SW480 (cell line): Measurements from ENCODE around the gene VASH2.

Source experiments
- DNase-seq: peaks from one replicate; pipeline ENCODE4 v3.0.0-alpha.2; 2016; ENCODE audit warnings: low spot score

VASH2 gene

GRCh38 chr1:212930986-212931678 lies 19.2 kb upstream of the VASH2 start:
- DNase-seq, result no peak

GRCh38 chr1:212933815-212934471 lies 16.4 kb upstream of the VASH2 start:
- DNase-seq, result no peak

GRCh38 chr1:212935387-212935981 lies 14.9 kb upstream of the VASH2 start:
- no peak for DNase-seq

GRCh38 chr1:212937034-212937433 lies 13.3 kb upstream of the VASH2 start:
- no peak for DNase-seq

GRCh38 chr1:212938846-212939245 lies 11.5 kb upstream of the VASH2 start:
- no peak for DNase-seq

GRCh38 chr1:212941452-212941851 lies 8.9 kb upstream of the VASH2 start:
- no peak for DNase-seq

- DNase-seq, result no peak
These were observed 7.5 kb upstream of the VASH2 start for GRCh38 chr1:212942679-212943392.

- no peak for DNase-seq
These were observed 7.0 kb upstream of the VASH2 start for GRCh38 chr1:212943393-212943710.

GRCh38 chr1:212944229-212944901 lies 6.0 kb upstream of the VASH2 start:
- DNase-seq, result no peak

GRCh38 chr1:212945056-212945455 lies 5.3 kb upstream of the VASH2 start:
- DNase-seq, result no peak

- DNase-seq, result no peak
These were observed 4.7 kb upstream of the VASH2 start for GRCh38 chr1:212945463-212946160.

GRCh38 chr1:212946872-212947271 lies 3.5 kb upstream of the VASH2 start:
- no peak for DNase-seq

GRCh38 chr1:212949771-212950170 lies 570 bp upstream of the VASH2 start:
- no peak for DNase-seq

GRCh38 chr1:212951126-212951946 lies 995 bp downstream of the VASH2 start:
- no peak for DNase-seq

- no peak for DNase-seq
These were observed 1.8 kb downstream of the VASH2 start for GRCh38 chr1:212951947-212952640.

- DNase-seq, result no peak
These were observed 2.3 kb downstream of the VASH2 start for GRCh38 chr1:212952641-212952976.

- DNase-seq, result no peak
These were observed 3.0 kb downstream of the VASH2 start for GRCh38 chr1:212953321-212953720.

- DNase-seq, result no peak
These were observed 4.2 kb downstream of the VASH2 start for GRCh38 chr1:212954514-212954913.

GRCh38 chr1:212955098-212955497 lies 4.8 kb downstream of the VASH2 start:
- no peak for DNase-seq

GRCh38 chr1:212955961-212956620 lies 5.8 kb downstream of the VASH2 start:
- no peak for DNase-seq
